GM12878 (cell line): ENCODE data around the gene TBC1D23. TPM values are rescaled to one million over a fixed set of nuclear protein-coding genes. Genes with fewer than 3 reads are reported as not detected.

ENCODE experiments used
- ATF7 ChIP-seq: fragments of 450-650 bp; IDR thresholded peaks from 2 replicates; pipeline ENCODE4 v1.6.1; 2016; ENCODE audit warnings: low read depth, mild to moderate bottlenecking
- CHD4 ChIP-seq: fragments of 200-600 bp; sonication (generic); IDR thresholded peaks from 2 replicates; pipeline ENCODE4 v1.6.1; 2016; ENCODE audit warnings: mild to moderate bottlenecking
- FOXK2 ChIP-seq: fragments of 450-650 bp; IDR thresholded peaks from 2 replicates; pipeline ENCODE4 v1.6.1; 2017; ENCODE audit warnings: mild to moderate bottlenecking, moderate library complexity
- FOXM1 ChIP-seq: IDR thresholded peaks from 2 replicates; pipeline ENCODE4 v1.6.1; 2012; ENCODE audit warnings: low read depth, mild to moderate bottlenecking, inconsistent platforms, low read length, moderate library complexity
- HDAC6 ChIP-seq: fragments of 200-600 bp; sonication (generic); IDR thresholded peaks from one replicate; pipeline ENCODE4 v1.8.0; 2017; ENCODE audit warnings: antibody characterized with exemption; ENCODE audit not compliant: unreplicated experiment
- MTA2 ChIP-seq: fragments of 450-650 bp; IDR thresholded peaks from 2 replicates; pipeline ENCODE4 v1.6.1; 2016; ENCODE audit warnings: low read depth, mild to moderate bottlenecking, moderate library complexity
- MYB ChIP-seq: fragments of 150-350 bp; IDR thresholded peaks from 2 replicates; pipeline ENCODE4 v1.6.1; 2014; ENCODE audit warnings: mild to moderate bottlenecking, low read depth, low read length, borderline replicate concordance
- NR2C1 ChIP-seq: fragments of 450-650 bp; IDR thresholded peaks from 2 replicates; pipeline ENCODE4 v1.6.1; 2017; ENCODE audit warnings: antibody characterized with exemption, mild to moderate bottlenecking, moderate library complexity
- SIX5 ChIP-seq: IDR thresholded peaks from 2 replicates; pipeline ENCODE4 v1.6.1; 2011; ENCODE audit warnings: mild to moderate bottlenecking, low read depth, low read length, moderate library complexity; ENCODE audit not compliant: severe bottlenecking
- SMC3 ChIP-seq: IDR thresholded peaks from 2 replicates; pipeline ENCODE4 v1.6.1; 2011; ENCODE audit warnings: low read length, improper control_type of control experiment, borderline replicate concordance
- TCF3 ChIP-seq: IDR thresholded peaks from 2 replicates; pipeline ENCODE4 v1.6.1; 2012; ENCODE audit warnings: low read depth, mild to moderate bottlenecking, low read length, borderline replicate concordance; ENCODE audit not compliant: insufficient read depth
- WRNIP1 ChIP-seq: IDR thresholded peaks from 2 replicates; pipeline ENCODE4 v1.6.1; 2011; ENCODE audit warnings: low read depth, low read length, improper control_type of control experiment, borderline replicate concordance
- YBX1 ChIP-seq: fragments of 450-650 bp; IDR thresholded peaks from 2 replicates; pipeline ENCODE4 v1.6.1; 2016; ENCODE audit warnings: antibody characterized with exemption
- ZZZ3 ChIP-seq: IDR thresholded peaks from 2 replicates; pipeline ENCODE4 v1.6.1; 2011; ENCODE audit warnings: low read depth; ENCODE audit not compliant: control insufficient read depth, insufficient read length
- polyA plus RNA-seq, 11 experiments: library from polyadenylated mRNA; depleted of rRNA in 4 of 11; unstranded in 6 of 11; stranded (reverse) in 5 of 11; fragments of >200 nt; fragmentation: Nextera tagmentation in 4 of 11; fragmentation: Illumina TruSeq in 1 of 11; extraction: Ambion mirVana in 4 of 11; extraction: Trizol in 1 of 11; gene quantifications; 1 replicate in 1 of 11; 2 replicates in 10 of 11; pipeline versions ENCODE4 v1.2.1 to v1.2.3, GENCODE V29; 2011 to 2016; ENCODE audit warnings: inconsistent platforms in 2 of 11, missing spikeins in 2 of 11, low read depth in 1 of 11
- total RNA-seq, 4 experiments: library from RNA; depleted of rRNA in 3 of 4; stranded (reverse); fragments of >200 nt in 3 of 4; fragmentation: Illumina TruSeq in 1 of 4; extraction: Trizol in 1 of 4; gene quantifications; 2 replicates each; pipeline versions ENCODE4 v1.2.1 to v1.2.3, GENCODE V29; 2013 to 2021
- TF ChIP-seq, protein P1 (sequence below): IDR thresholded peaks from 2 replicates; pipeline ENCODE4 v1.6.1; 2011; ENCODE audit warnings: mild to moderate bottlenecking, low read depth, low read length, moderate library complexity; ENCODE audit not compliant: insufficient replicate concordance
- TF ChIP-seq, protein P2 (sequence below), 3 experiments: IDR thresholded peaks in 2 of 3; conservative IDR thresholded peaks in 1 of 3; 2 replicates each; pipeline ENCODE4 v1.5.1; 2011; ENCODE audit warnings: low read depth in 3 of 3, low read length in 3 of 3, mild to moderate bottlenecking in 3 of 3, control low read depth in 2 of 3, moderate library complexity in 2 of 3, inconsistent platforms in 1 of 3, mixed read lengths in 1 of 3; ENCODE audit not compliant: control insufficient read depth in 2 of 3, insufficient read depth in 1 of 3; ENCODE audit errors: extremely low read depth in 1 of 3
- TF ChIP-seq, protein P3 (sequence below): fragments of 450-650 bp; IDR thresholded peaks from 2 replicates; pipeline ENCODE4 v1.6.1; 2017; ENCODE audit warnings: mild to moderate bottlenecking, low read depth, inconsistent platforms; ENCODE audit not compliant: poor library complexity, severe bottlenecking
- TF ChIP-seq, protein P4 (sequence below): fragments of 450-650 bp; IDR thresholded peaks from 2 replicates; pipeline ENCODE4 v1.6.1; 2017; ENCODE audit warnings: mild to moderate bottlenecking, moderate library complexity
- TF ChIP-seq, protein P5 (sequence below): IDR thresholded peaks from 2 replicates; pipeline ENCODE4 v1.6.1; 2012; ENCODE audit warnings: low read depth, low read length, improper control_type of control experiment

The TBC1D23 gene
- total and polyA plus RNA-seq, 10 of the 15 experiments (the other 5 are each of a cell fraction or from before 2014, with no cell fraction given), result 8.2 to 23.2 (median 16.6) TPM

DNA sequence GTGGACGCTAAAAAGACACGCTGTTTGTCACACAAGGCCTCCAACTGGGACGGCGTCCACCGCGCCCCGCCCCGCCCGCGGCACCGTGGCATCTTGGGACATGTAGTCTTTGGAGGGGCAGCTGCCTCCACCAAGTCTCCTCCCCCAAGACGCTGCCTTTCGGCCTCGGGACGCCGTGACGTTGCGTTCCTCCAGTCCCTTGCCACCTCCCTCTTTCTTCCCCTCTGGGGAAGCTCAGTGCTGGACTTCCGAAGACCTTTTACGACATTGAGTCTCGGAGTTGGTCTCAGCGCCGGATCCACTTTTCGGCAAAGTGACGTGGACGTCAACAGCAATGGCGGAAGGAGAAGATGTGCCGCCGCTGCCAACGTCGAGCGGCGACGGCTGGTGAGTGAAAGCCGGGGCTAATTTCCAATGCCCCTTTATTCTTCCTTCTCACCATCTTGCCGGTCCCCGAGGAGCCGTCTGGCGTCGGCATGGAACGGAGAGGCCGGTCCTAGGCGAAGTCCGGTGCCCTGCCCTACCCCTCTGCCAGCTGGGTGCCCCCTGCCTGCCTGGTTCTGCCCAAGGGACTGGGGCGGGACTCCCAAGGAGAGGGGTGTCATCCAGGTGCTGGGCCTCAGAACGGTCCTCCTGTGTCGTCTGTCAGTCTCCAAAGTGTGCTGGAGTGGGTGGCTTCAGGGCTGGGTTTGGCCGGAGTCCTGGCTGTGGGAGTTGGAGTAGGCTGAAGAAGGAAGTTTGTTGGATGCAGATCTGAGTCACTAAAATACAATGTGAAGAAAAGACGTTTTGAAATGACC lies at the start of gene TBC1D23 (continued):
- TF ChIP-seq, protein P1, sequence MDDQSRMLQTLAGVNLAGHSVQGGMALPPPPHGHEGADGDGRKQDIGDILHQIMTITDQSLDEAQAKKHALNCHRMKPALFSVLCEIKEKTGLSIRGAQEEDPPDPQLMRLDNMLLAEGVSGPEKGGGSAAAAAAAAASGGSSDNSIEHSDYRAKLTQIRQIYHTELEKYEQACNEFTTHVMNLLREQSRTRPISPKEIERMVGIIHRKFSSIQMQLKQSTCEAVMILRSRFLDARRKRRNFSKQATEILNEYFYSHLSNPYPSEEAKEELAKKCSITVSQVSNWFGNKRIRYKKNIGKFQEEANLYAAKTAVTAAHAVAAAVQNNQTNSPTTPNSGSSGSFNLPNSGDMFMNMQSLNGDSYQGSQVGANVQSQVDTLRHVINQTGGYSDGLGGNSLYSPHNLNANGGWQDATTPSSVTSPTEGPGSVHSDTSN, result no peak
- TF ChIP-seq CHD4 (no peak), SMC3 (0 out of 2 replicates have a peak, but pooled peaks have one; percentile 2), ZZZ3 (no peak), TCF3 (no peak), NR2C1 (no peak), SIX5 (peak; percentile 84), ATF7 (peak; percentile 78), FOXM1 (no peak), MYB (no peak), HDAC6 (no peak), WRNIP1 (no peak), YBX1 (no peak), MTA2 (peak; percentile 9; the same call in 1 of the 2 replicates), FOXK2 (no peak; the same call in 1 of the 2 replicates)
- TF ChIP-seq, protein P2, sequence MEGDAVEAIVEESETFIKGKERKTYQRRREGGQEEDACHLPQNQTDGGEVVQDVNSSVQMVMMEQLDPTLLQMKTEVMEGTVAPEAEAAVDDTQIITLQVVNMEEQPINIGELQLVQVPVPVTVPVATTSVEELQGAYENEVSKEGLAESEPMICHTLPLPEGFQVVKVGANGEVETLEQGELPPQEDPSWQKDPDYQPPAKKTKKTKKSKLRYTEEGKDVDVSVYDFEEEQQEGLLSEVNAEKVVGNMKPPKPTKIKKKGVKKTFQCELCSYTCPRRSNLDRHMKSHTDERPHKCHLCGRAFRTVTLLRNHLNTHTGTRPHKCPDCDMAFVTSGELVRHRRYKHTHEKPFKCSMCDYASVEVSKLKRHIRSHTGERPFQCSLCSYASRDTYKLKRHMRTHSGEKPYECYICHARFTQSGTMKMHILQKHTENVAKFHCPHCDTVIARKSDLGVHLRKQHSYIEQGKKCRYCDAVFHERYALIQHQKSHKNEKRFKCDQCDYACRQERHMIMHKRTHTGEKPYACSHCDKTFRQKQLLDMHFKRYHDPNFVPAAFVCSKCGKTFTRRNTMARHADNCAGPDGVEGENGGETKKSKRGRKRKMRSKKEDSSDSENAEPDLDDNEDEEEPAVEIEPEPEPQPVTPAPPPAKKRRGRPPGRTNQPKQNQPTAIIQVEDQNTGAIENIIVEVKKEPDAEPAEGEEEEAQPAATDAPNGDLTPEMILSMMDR (IDR thresholded peaks at IDR 0.05 in 2 of 3, conservative IDR thresholded peaks at IDR 0.05 in 1 of 3; ENCODE audit: control insufficient read depth in 2 of 3, extremely low read depth in 1 of 3, insufficient read depth in 1 of 3, low read depth in 3 of 3, low read length in 3 of 3), result no peak
- TF ChIP-seq, protein P3, sequence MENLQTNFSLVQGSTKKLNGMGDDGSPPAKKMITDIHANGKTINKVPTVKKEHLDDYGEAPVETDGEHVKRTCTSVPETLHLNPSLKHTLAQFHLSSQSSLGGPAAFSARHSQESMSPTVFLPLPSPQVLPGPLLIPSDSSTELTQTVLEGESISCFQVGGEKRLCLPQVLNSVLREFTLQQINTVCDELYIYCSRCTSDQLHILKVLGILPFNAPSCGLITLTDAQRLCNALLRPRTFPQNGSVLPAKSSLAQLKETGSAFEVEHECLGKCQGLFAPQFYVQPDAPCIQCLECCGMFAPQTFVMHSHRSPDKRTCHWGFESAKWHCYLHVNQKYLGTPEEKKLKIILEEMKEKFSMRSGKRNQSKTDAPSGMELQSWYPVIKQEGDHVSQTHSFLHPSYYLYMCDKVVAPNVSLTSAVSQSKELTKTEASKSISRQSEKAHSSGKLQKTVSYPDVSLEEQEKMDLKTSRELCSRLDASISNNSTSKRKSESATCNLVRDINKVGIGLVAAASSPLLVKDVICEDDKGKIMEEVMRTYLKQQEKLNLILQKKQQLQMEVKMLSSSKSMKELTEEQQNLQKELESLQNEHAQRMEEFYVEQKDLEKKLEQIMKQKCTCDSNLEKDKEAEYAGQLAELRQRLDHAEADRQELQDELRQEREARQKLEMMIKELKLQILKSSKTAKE, result peak; percentile 8
- TF ChIP-seq, protein P4, sequence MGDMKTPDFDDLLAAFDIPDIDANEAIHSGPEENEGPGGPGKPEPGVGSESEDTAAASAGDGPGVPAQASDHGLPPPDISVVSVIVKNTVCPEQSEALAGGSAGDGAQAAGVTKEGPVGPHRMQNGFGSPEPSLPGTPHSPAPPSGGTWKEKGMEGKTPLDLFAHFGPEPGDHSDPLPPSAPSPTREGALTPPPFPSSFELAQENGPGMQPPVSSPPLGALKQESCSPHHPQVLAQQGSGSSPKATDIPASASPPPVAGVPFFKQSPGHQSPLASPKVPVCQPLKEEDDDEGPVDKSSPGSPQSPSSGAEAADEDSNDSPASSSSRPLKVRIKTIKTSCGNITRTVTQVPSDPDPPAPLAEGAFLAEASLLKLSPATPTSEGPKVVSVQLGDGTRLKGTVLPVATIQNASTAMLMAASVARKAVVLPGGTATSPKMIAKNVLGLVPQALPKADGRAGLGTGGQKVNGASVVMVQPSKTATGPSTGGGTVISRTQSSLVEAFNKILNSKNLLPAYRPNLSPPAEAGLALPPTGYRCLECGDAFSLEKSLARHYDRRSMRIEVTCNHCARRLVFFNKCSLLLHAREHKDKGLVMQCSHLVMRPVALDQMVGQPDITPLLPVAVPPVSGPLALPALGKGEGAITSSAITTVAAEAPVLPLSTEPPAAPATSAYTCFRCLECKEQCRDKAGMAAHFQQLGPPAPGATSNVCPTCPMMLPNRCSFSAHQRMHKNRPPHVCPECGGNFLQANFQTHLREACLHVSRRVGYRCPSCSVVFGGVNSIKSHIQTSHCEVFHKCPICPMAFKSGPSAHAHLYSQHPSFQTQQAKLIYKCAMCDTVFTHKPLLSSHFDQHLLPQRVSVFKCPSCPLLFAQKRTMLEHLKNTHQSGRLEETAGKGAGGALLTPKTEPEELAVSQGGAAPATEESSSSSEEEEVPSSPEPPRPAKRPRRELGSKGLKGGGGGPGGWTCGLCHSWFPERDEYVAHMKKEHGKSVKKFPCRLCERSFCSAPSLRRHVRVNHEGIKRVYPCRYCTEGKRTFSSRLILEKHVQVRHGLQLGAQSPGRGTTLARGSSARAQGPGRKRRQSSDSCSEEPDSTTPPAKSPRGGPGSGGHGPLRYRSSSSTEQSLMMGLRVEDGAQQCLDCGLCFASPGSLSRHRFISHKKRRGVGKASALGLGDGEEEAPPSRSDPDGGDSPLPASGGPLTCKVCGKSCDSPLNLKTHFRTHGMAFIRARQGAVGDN, result peak; percentile 11; the same call in 1 of the 2 replicates
- TF ChIP-seq, protein P5, sequence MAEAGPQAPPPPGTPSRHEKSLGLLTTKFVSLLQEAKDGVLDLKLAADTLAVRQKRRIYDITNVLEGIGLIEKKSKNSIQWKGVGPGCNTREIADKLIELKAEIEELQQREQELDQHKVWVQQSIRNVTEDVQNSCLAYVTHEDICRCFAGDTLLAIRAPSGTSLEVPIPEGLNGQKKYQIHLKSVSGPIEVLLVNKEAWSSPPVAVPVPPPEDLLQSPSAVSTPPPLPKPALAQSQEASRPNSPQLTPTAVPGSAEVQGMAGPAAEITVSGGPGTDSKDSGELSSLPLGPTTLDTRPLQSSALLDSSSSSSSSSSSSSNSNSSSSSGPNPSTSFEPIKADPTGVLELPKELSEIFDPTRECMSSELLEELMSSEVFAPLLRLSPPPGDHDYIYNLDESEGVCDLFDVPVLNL, result no peak
